ENCODE results near the gene KYNU.

The KYNU gene

GRCh38 chr2:142967060-142967459 is 89.6 kb downstream of the KYNU start:
- no peak for DNase-seq

GRCh38 chr2:142973160-142973821 is 95.8 kb downstream of the KYNU start:
- no peak for DNase-seq

GRCh38 chr2:142973822-142974207 is 96.4 kb downstream of the KYNU start:
- DNase-seq: no peak

GRCh38 chr2:142974288-142975024 is 97.0 kb downstream of the KYNU start:
- DNase-seq: no peak

GRCh38 chr2:142975239-142975638 is 97.8 kb downstream of the KYNU start:
- no peak for DNase-seq

GRCh38 chr2:142980246-142981068 is 103.0 kb downstream of the KYNU start:
- no peak for DNase-seq

- no peak for DNase-seq
Measured at GRCh38 chr2:142981069-142981378, 103.6 kb downstream of the KYNU start.

- no peak for DNase-seq
Measured at GRCh38 chr2:142981756-142982155, 104.3 kb downstream of the KYNU start.

GRCh38 chr2:142983174-142983573 is 105.7 kb downstream of the KYNU start:
- DNase-seq: no peak

GRCh38 chr2:142984657-142985056 is 107.2 kb downstream of the KYNU start:
- no peak for DNase-seq

- DNase-seq: no peak
Measured at GRCh38 chr2:142987044-142987443, 109.6 kb downstream of the KYNU start.

GRCh38 chr2:142989273-142990204 is 112.1 kb downstream of the KYNU start:
- DNase-seq: no peak

- DNase-seq: no peak
Measured at GRCh38 chr2:142991295-142991694, 113.8 kb downstream of the KYNU start.

GRCh38 chr2:142992840-142993239 is 115.4 kb downstream of the KYNU start:
- no peak for DNase-seq

GRCh38 chr2:142993771-142994170 is 116.3 kb downstream of the KYNU start:
- no peak for DNase-seq

- DNase-seq: no peak
Measured at GRCh38 chr2:142994665-142995064, 117.2 kb downstream of the KYNU start.

- DNase-seq: no peak
Measured at GRCh38 chr2:142997231-142997630, 119.8 kb downstream of the KYNU start.

- no peak for DNase-seq
Measured at GRCh38 chr2:143000599-143000998, 123.1 kb downstream of the KYNU start.

GRCh38 chr2:143001501-143001900 is 124.0 kb downstream of the KYNU start:
- no peak for DNase-seq

GRCh38 chr2:143015656-143016055 is 138.2 kb downstream of the KYNU start:
- DNase-seq: no peak

- no peak for DNase-seq
Measured at GRCh38 chr2:143026411-143027054, 149.1 kb downstream of the KYNU start.

GRCh38 chr2:143029141-143029540 is 151.7 kb downstream of the KYNU start:
- DNase-seq: no peak
